ENCODE results near the gene LIX1. TPM values are rescaled to one million over a fixed set of nuclear protein-coding genes. Genes with fewer than 3 reads are reported as not detected.

Gene LIX1
- total RNA-seq, 1 experiment from 2014 or later = not detected

DNA sequence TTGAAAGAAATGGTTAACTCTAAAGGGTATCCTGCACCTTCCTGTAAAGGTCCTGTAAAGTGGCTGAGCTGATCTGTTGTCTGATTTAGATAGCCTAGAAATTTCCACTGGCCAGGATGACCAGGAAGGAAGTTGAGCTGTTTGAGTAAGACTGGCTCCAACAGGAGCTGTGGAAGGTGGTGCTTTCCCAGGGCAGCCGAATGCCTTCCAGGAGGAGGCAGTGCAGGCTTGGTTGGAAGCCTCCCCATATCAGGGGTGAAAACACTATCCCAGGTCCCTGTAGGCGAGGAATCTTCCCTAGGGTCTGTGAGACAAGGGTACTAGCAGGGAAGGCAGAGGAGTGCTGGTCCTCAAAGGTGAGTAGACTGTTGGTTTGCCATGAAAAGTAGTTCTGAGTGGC, 98.4 kb downstream of the LIX1 start (continued):
- TF ChIP-seq FOXP4 (CRISPR knock-in tag; IDR thresholded peaks at IDR 0.05) = no peak
- TF ChIP-seq ATF1 (CRISPR knock-in tag; IDR thresholded peaks at IDR 0.05) = no peak
- TF ChIP-seq SMAD4 (CRISPR knock-in tag; IDR thresholded peaks at IDR 0.05) = no peak
- no peak for TF ChIP-seq JUN (CRISPR knock-in tag; IDR thresholded peaks at IDR 0.05)
- TF ChIP-seq MYBL2 (CRISPR knock-in tag; IDR thresholded peaks at IDR 0.05) = no peak
- TF ChIP-seq, protein P1, sequence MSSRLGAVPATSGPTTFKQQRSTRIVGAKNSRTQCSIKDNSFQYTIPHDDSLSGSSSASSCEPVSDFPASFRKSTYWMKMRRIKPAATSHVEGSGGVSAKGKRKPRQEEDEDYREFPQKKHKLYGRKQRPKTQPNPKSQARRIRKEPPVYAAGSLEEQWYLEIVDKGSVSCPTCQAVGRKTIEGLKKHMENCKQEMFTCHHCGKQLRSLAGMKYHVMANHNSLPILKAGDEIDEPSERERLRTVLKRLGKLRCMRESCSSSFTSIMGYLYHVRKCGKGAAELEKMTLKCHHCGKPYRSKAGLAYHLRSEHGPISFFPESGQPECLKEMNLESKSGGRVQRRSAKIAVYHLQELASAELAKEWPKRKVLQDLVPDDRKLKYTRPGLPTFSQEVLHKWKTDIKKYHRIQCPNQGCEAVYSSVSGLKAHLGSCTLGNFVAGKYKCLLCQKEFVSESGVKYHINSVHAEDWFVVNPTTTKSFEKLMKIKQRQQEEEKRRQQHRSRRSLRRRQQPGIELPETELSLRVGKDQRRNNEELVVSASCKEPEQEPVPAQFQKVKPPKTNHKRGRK (CRISPR knock-in tag; IDR thresholded peaks at IDR 0.05; ENCODE audit: borderline replicate concordance) = no peak
- TF ChIP-seq TEAD4 (CRISPR knock-in tag; IDR thresholded peaks at IDR 0.05) = peak; percentile 90
- no peak for TF ChIP-seq NFE2L1 (CRISPR knock-in tag; IDR thresholded peaks at IDR 0.05)
- TF ChIP-seq TEAD1 (CRISPR knock-in tag; IDR thresholded peaks at IDR 0.05) = peak; percentile 99; the same call in 1 of the 2 replicates

- DNase-seq (ENCODE audit: low spot score) (no peak), ATAC-seq (peak; percentile 13; the same call in 1 of the 2 replicates)
- Mint-ChIP-seq H3K9me3 (no peaks in the 10 kb centered on the region), H3K27me3 (ENCODE audit: low read depth) (no peaks in the 10 kb centered on the region), H3K36me3 (no peaks in the 10 kb centered on the region), H3K27ac (no peak overlapping the region; the same call in 1 of the 2 replicates), H3K4me3 (no peak overlapping the region), H3K4me1 (peaks cover 35% of the 10 kb centered on the region)
- TF ChIP-seq GRHL2 (CRISPR knock-in tag; IDR thresholded peaks at IDR 0.05; ENCODE audit: insufficient replicate concordance, severe bottlenecking) = no peak
- no peak for TF ChIP-seq NR2C2 (CRISPR knock-in tag; IDR thresholded peaks at IDR 0.05)
- ChIA-PET CTCF (interaction anchor here (0.5 to 4.6 kb wide), 22 partner anchors 11 to 300 kb away, joined by 3 to 77 read pairs (median 4); partner anchors contain the start of genes LIX1, LNPEP and RIOK2), POLR2A (interaction anchor here (1.2 kb wide), 1 partner anchor 99 kb away, joined by 4 read pairs; the partner anchor contains the start of gene LIX1)
Measured at GRCh38 chr5:97043511-97043910, 98.9 kb downstream of the LIX1 start.

- Mint-ChIP-seq H3K4me1 (peaks cover 35% of the 10 kb centered on the region), H3K36me3 (no peaks in the 10 kb centered on the region), H3K27me3 (ENCODE audit: low read depth) (no peaks in the 10 kb centered on the region), H3K27ac (no peak overlapping the region), H3K4me3 (no peak overlapping the region), H3K9me3 (no peaks in the 10 kb centered on the region)
- ATAC-seq (no peak), DNase-seq (ENCODE audit: low spot score) (no peak)
- ChIA-PET CTCF (interaction anchor here (1.4 to 4.6 kb wide), 4 partner anchors 10 to 174 kb away, joined by 5 to 77 read pairs (median 12); partner anchors contain the start of gene LIX1), POLR2A (no interaction called here)
- TF ChIP-seq ERG (CRISPR knock-in tag; IDR thresholded peaks at IDR 0.05) = no peak
- TF ChIP-seq, protein P2, sequence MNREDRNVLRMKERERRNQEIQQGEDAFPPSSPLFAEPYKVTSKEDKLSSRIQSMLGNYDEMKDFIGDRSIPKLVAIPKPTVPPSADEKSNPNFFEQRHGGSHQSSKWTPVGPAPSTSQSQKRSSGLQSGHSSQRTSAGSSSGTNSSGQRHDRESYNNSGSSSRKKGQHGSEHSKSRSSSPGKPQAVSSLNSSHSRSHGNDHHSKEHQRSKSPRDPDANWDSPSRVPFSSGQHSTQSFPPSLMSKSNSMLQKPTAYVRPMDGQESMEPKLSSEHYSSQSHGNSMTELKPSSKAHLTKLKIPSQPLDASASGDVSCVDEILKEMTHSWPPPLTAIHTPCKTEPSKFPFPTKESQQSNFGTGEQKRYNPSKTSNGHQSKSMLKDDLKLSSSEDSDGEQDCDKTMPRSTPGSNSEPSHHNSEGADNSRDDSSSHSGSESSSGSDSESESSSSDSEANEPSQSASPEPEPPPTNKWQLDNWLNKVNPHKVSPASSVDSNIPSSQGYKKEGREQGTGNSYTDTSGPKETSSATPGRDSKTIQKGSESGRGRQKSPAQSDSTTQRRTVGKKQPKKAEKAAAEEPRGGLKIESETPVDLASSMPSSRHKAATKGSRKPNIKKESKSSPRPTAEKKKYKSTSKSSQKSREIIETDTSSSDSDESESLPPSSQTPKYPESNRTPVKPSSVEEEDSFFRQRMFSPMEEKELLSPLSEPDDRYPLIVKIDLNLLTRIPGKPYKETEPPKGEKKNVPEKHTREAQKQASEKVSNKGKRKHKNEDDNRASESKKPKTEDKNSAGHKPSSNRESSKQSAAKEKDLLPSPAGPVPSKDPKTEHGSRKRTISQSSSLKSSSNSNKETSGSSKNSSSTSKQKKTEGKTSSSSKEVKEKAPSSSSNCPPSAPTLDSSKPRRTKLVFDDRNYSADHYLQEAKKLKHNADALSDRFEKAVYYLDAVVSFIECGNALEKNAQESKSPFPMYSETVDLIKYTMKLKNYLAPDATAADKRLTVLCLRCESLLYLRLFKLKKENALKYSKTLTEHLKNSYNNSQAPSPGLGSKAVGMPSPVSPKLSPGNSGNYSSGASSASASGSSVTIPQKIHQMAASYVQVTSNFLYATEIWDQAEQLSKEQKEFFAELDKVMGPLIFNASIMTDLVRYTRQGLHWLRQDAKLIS (CRISPR knock-in tag; IDR thresholded peaks at IDR 0.05; ENCODE audit: borderline replicate concordance) = no peak
- TF ChIP-seq USF2 (CRISPR knock-in tag; IDR thresholded peaks at IDR 0.05) = no peak
- TF ChIP-seq NR2C2 (CRISPR knock-in tag; IDR thresholded peaks at IDR 0.05) = no peak
- TF ChIP-seq ZNF317 (CRISPR knock-in tag; IDR thresholded peaks at IDR 0.05; ENCODE audit: borderline replicate concordance, low read depth) = no peak
- TF ChIP-seq JUN (CRISPR knock-in tag; IDR thresholded peaks at IDR 0.05) = no peak
- TF ChIP-seq, protein P3, sequence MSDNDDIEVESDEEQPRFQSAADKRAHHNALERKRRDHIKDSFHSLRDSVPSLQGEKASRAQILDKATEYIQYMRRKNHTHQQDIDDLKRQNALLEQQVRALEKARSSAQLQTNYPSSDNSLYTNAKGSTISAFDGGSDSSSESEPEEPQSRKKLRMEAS (CRISPR knock-in tag; IDR thresholded peaks at IDR 0.05) = no peak
Measured at GRCh38 chr5:97042996-97043395, 99.4 kb downstream of the LIX1 start.
